Gastrocnemius medialis (tissue), 4 donors: ENCODE results near the gene PSKH1.

ENCODE experiments used
- CTCF ChIP-seq, 5 experiments: fragments of 450-650 bp in 3 of 5; fragments of 200-600 bp in 2 of 5; sonication (generic) in 2 of 5; IDR thresholded peaks in 4 of 5; conservative IDR thresholded peaks in 1 of 5; 1 replicate in 4 of 5; 2 replicates in 1 of 5; pipeline ENCODE4 v1.5.1; 2016 to 2019; ENCODE audit warnings: antibody characterized with exemption in 5 of 5, mild to moderate bottlenecking in 3 of 5, moderate library complexity in 3 of 5
- POLR2A ChIP-seq, 2 donors: fragments of 450-650 bp; IDR thresholded peaks; one replicate each; pipeline ENCODE4 v1.6.1; 2017; ENCODE audit warnings: antibody characterized with exemption in 2 of 2, mild to moderate bottlenecking in 2 of 2, moderate library complexity in 2 of 2

DNA sequence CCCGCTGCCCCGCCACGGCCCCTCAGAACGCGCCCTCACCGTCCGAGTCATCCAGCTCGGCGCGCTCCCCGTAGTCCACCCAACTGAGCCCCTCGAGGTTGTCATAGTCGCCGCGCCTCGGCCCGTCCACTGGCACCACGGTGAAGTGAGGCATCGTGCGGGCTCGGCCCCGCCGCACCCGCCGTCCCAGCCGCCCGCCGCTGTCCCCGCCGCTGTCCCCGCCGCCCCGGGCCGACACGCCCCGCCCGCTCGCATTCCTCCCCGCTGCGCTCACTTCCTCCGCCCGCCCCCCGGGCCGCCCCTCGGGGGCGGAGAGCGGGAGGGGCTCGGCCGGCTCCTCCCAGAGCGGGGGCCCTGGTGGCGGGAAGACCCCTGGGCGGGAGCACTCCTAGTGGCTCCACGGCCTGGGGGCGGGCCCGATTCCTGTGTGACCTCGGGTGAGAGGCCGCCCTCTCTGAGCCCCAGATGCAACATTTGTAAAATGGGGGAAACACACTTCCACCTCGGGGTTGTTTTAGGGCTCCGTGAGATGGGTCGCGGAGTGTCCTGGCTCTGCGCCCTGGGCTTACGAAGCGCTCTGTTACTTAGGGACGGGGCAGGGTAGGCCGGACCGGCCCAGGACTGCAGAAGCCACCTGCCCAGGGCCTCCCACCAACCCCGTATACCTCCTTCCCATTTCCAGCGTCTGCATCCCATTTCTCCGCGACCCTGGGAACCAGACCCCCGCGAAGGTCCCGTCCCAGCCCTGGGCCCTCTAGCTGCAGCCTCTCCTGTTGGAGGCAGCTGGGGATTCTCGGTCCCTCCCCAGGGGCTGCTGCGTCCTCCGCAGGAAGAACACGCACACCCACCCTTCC lies 75.6 kb downstream of the PSKH1 start, which contains the start of gene SLC12A4:
- peak in 1 of 5 experiments; percentile 16 for TF ChIP-seq CTCF (IDR thresholded peaks at IDR 0.05 in 4 of 5, conservative IDR thresholded peaks at IDR 0.05 in 1 of 5)
- peak; percentile 93 to 94 for TF ChIP-seq POLR2A (IDR thresholded peaks at IDR 0.05)
